ENCODE data around the gene PTK6. TPM values are rescaled to one million over a fixed set of nuclear protein-coding genes. Genes with fewer than 3 reads are reported as not detected.
A peak's percentile ranks its signal among the peaks of the same experiment; 100 is the strongest.

The PTK6 gene
- total RNA-seq, 2 donors from 2014 or later = 0.22 TPM; not detected in 1

- peak; percentile 93 for DNase-seq
- 0 to 1% methylated on average over 18 to 64 of the region's 64 CpGs for WGBS, 2 experiments (ENCODE audit: insufficient coverage in 1 of 2, insufficient read length in 1 of 2)
Observed at GRCh38 chr20:63520504-63520933, 16.7 kb downstream of the PTK6 start, which contains the start of gene PPDPF. TSS of gene PPDPF (plus strand) at chr20:63520765. CDS start at chr20:63521309, 544 bp downstream.

GRCh38 chr20:63519668-63520503 lies 17.3 kb downstream of the PTK6 start:
- H3K27ac ChIP-seq (ENCODE audit: low read depth, low read length) = peak overlapping the region; percentile 53
- TF ChIP-seq CTCF (conservative IDR thresholded peaks at IDR 0.05) = peak; percentile 56
- H3K4me3 Mint-ChIP-seq = peak overlapping the region; percentile 86

More at GRCh38 chr20:63520504-63520933, 16.7 kb downstream of the PTK6 start, which contains the start of gene PPDPF:
- Histone ChIP-seq H3K9ac (ENCODE audit: extremely low read depth, low read length, poor library complexity, severe bottlenecking) (peak within 1 kb of the TSS; percentile 90), H3K27me3 (ENCODE audit: control insufficient read depth, insufficient read depth, low read length, poor library complexity, severe bottlenecking) (peaks cover 5% of the 10 kb centered on the region), H3K9me3 (ENCODE audit: control insufficient read depth, low read length) (peaks cover 12% of the 10 kb centered on the region), H3K4me1 (ENCODE audit: control insufficient read depth, insufficient read depth, low read length) (no peaks in the 10 kb centered on the region), H3K36me3 (ENCODE audit: control insufficient read depth, insufficient read depth, low read length) (peaks cover 20% of the 10 kb centered on the region), H3K4me3 (ENCODE audit: low read length) (peak within 1 kb of the TSS; percentile 92), H3K27ac (ENCODE audit: low read depth, low read length) (peak within 1 kb of the TSS; percentile 81)
- Mint-ChIP-seq H3K27ac (peak within 1 kb of the TSS; percentile 80), H3K36me3 (ENCODE audit: low read depth) (peaks cover 20% of the 10 kb centered on the region), H3K4me1 (peaks cover 2% of the 10 kb centered on the region), H3K4me3 (peak within 1 kb of the TSS; percentile 86), H3K27me3 (ENCODE audit: insufficient read depth) (peaks cover 11% of the 10 kb centered on the region), H3K9me3 (peaks cover 7% of the 10 kb centered on the region)
- no peak for TF ChIP-seq CTCF (conservative IDR thresholded peaks at IDR 0.05)

GRCh38 chr20:63518946-63519667 lies 18.1 kb downstream of the PTK6 start:
- H3K9ac ChIP-seq (ENCODE audit: extremely low read depth, low read length, poor library complexity, severe bottlenecking) = no peak overlapping the region
- peaks cover 12% of the 10 kb centered on the region for H3K9me3 ChIP-seq (ENCODE audit: control insufficient read depth, low read length)
- TF ChIP-seq CTCF (conservative IDR thresholded peaks at IDR 0.05) = peak; percentile 6
- no peak overlapping the region for H3K27ac ChIP-seq (ENCODE audit: low read depth, low read length)
- peaks cover 2% of the 10 kb centered on the region for H3K4me1 Mint-ChIP-seq
- DNase-seq = peak; percentile 69
- H3K27me3 ChIP-seq (ENCODE audit: control insufficient read depth, insufficient read depth, low read length, poor library complexity, severe bottlenecking) = peaks cover 5% of the 10 kb centered on the region
- peaks cover 12% of the 10 kb centered on the region for H3K9me3 Mint-ChIP-seq
- H3K27me3 Mint-ChIP-seq (ENCODE audit: insufficient read depth) = peaks cover 15% of the 10 kb centered on the region
- WGBS, 2 experiments (ENCODE audit: insufficient coverage in 1 of 2, insufficient read length in 1 of 2) = 83 to 90% methylated on average over 15 to 32 of the region's 32 CpGs
- H3K36me3 ChIP-seq (ENCODE audit: control insufficient read depth, insufficient read depth, low read length) = peaks cover 20% of the 10 kb centered on the region
- H3K27ac Mint-ChIP-seq = no peak overlapping the region
- no peaks in the 10 kb centered on the region for H3K4me1 ChIP-seq (ENCODE audit: control insufficient read depth, insufficient read depth, low read length)
- peak overlapping the region; percentile 86 for H3K4me3 Mint-ChIP-seq
- H3K36me3 Mint-ChIP-seq (ENCODE audit: low read depth) = peaks cover 17% of the 10 kb centered on the region
- H3K4me3 ChIP-seq (ENCODE audit: low read length) = peak overlapping the region; percentile 92

More at GRCh38 chr20:63519668-63520503, 17.3 kb downstream of the PTK6 start:
- H3K36me3 Mint-ChIP-seq (ENCODE audit: low read depth) = peaks cover 20% of the 10 kb centered on the region
- H3K27me3 ChIP-seq (ENCODE audit: control insufficient read depth, insufficient read depth, low read length, poor library complexity, severe bottlenecking) = peaks cover 5% of the 10 kb centered on the region
- H3K4me3 ChIP-seq (ENCODE audit: low read length) = peak overlapping the region; percentile 92
- H3K4me1 ChIP-seq (ENCODE audit: control insufficient read depth, insufficient read depth, low read length) = no peaks in the 10 kb centered on the region
- peaks cover 20% of the 10 kb centered on the region for H3K36me3 ChIP-seq (ENCODE audit: control insufficient read depth, insufficient read depth, low read length)
- H3K9me3 Mint-ChIP-seq = peaks cover 7% of the 10 kb centered on the region
- H3K27me3 Mint-ChIP-seq (ENCODE audit: insufficient read depth) = peaks cover 14% of the 10 kb centered on the region
- peaks cover 12% of the 10 kb centered on the region for H3K9me3 ChIP-seq (ENCODE audit: control insufficient read depth, low read length)
- peaks cover 2% of the 10 kb centered on the region for H3K4me1 Mint-ChIP-seq
- H3K27ac Mint-ChIP-seq = no peak overlapping the region
- 14 to 19% methylated on average over 42 to 72 of the region's 72 CpGs for WGBS, 2 experiments (ENCODE audit: insufficient coverage in 1 of 2, insufficient read length in 1 of 2)
- H3K9ac ChIP-seq (ENCODE audit: extremely low read depth, low read length, poor library complexity, severe bottlenecking) = peak overlapping the region; percentile 20
- DNase-seq = peak; percentile 90

Data from endodermal cell (in vitro differentiated cells).